Measurements from ENCODE around the gene ATP5PO.
"Not testable (repeated sequence)": the region's sequence is repeated elsewhere in the genome, so short reads cannot be mapped to it uniquely, and the experiment has no call there.

ATP5PO gene

GRCh38 chr21:33872881-33873515 is 42.6 kb downstream of the ATP5PO start:
- DNase-seq (ENCODE audit: low read depth) = no peak
- no peak overlapping the region for H3K4me3 ChIP-seq (ENCODE audit: low read depth, low read length)
- no peak for TF ChIP-seq CTCF (IDR thresholded peaks at IDR 0.05; ENCODE audit: low read depth, low read length, missing control alignments)

- no peak for DNase-seq (ENCODE audit: low read depth)
- H3K4me3 ChIP-seq (ENCODE audit: low read depth, low read length) = no peak overlapping the region
- TF ChIP-seq CTCF (IDR thresholded peaks at IDR 0.05; ENCODE audit: low read depth, low read length, missing control alignments) = no peak
Measured at GRCh38 chr21:33871171-33871570, 44.4 kb downstream of the ATP5PO start.

GRCh38 chr21:33870768-33871167 is 44.8 kb downstream of the ATP5PO start:
- no peak for TF ChIP-seq CTCF (IDR thresholded peaks at IDR 0.05; ENCODE audit: low read depth, low read length, missing control alignments)
- no peak for DNase-seq (ENCODE audit: low read depth)

GRCh38 chr21:33869873-33870272 is 45.7 kb downstream of the ATP5PO start:
- no peak for TF ChIP-seq CTCF (IDR thresholded peaks at IDR 0.05; ENCODE audit: low read depth, low read length, missing control alignments)
- no peak overlapping the region for H3K4me3 ChIP-seq (ENCODE audit: low read depth, low read length)
- DNase-seq (ENCODE audit: low read depth) = no peak

More at GRCh38 chr21:33870768-33871167, 44.8 kb downstream of the ATP5PO start:
- no peak overlapping the region for H3K4me3 ChIP-seq (ENCODE audit: low read depth, low read length)

GRCh38 chr21:33867868-33868267 is 47.7 kb downstream of the ATP5PO start:
- not testable (repeated sequence) for DNase-seq (ENCODE audit: low read depth); H3K4me3 ChIP-seq (ENCODE audit: low read depth, low read length)

GRCh38 chr21:33866826-33867225 is 48.8 kb downstream of the ATP5PO start:
- H3K4me3 ChIP-seq (ENCODE audit: low read depth, low read length) = no peak overlapping the region
- no peak for TF ChIP-seq CTCF (IDR thresholded peaks at IDR 0.05; ENCODE audit: low read depth, low read length, missing control alignments)
- DNase-seq (ENCODE audit: low read depth) = no peak

- no peak overlapping the region for H3K4me3 ChIP-seq (ENCODE audit: low read depth, low read length)
- DNase-seq (ENCODE audit: low read depth) = no peak
- TF ChIP-seq CTCF (IDR thresholded peaks at IDR 0.05; ENCODE audit: low read depth, low read length, missing control alignments) = no peak
Measured at GRCh38 chr21:33865996-33866575, 49.5 kb downstream of the ATP5PO start.
